ENCODE results near the gene TRIM52. TPM values are rescaled to one million over a fixed set of nuclear protein-coding genes. Genes with fewer than 3 reads are reported as not detected.
"Not testable (repeated sequence)": the region's sequence is repeated elsewhere in the genome, so short reads cannot be mapped to it uniquely, and the experiment has no call there.

The TRIM52 gene
- polyA plus RNA-seq, 1 experiment: 8.7 TPM

DNA sequence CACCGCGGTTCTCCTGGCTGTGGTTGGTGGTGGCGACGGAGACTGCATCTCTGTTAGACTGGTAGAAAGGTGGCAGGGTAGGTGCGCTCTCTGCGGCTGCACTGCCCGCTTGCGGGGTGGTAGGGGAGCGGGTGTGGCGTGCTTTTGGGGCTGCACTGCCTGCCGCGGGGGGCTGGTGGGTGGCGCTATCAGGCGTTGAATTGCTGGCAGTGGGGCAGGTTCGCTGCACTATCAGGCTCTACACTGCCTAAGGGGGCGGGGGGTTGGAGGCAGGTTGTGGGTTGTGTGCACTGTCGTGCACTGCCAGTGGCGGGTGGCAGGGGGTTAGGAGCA is 21.0 kb upstream of the TRIM52 start:
- H3K27me3 ChIP-seq (ENCODE audit: control insufficient read depth, insufficient read depth, low read length): no peaks in the 10 kb centered on the region
- TF ChIP-seq, protein P1, sequence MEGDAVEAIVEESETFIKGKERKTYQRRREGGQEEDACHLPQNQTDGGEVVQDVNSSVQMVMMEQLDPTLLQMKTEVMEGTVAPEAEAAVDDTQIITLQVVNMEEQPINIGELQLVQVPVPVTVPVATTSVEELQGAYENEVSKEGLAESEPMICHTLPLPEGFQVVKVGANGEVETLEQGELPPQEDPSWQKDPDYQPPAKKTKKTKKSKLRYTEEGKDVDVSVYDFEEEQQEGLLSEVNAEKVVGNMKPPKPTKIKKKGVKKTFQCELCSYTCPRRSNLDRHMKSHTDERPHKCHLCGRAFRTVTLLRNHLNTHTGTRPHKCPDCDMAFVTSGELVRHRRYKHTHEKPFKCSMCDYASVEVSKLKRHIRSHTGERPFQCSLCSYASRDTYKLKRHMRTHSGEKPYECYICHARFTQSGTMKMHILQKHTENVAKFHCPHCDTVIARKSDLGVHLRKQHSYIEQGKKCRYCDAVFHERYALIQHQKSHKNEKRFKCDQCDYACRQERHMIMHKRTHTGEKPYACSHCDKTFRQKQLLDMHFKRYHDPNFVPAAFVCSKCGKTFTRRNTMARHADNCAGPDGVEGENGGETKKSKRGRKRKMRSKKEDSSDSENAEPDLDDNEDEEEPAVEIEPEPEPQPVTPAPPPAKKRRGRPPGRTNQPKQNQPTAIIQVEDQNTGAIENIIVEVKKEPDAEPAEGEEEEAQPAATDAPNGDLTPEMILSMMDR (IDR thresholded peaks at IDR 0.05; ENCODE audit: low read depth, low read length): no peak
- H3K9me3 ChIP-seq (ENCODE audit: control insufficient read depth, insufficient read depth, low read length): peaks cover 6% of the 10 kb centered on the region; the same call in 1 of the 2 replicates
- H3K4me3 ChIP-seq (ENCODE audit: low read depth, low read length): no peak overlapping the region
- POLR2A ChIA-PET: no interaction called here
- DNase-seq (ENCODE audit: low read depth, low spot score): no peak
- CTCF ChIA-PET: no interaction called here
- H3K27ac ChIP-seq (ENCODE audit: low read depth, low read length): no peak overlapping the region

DNA sequence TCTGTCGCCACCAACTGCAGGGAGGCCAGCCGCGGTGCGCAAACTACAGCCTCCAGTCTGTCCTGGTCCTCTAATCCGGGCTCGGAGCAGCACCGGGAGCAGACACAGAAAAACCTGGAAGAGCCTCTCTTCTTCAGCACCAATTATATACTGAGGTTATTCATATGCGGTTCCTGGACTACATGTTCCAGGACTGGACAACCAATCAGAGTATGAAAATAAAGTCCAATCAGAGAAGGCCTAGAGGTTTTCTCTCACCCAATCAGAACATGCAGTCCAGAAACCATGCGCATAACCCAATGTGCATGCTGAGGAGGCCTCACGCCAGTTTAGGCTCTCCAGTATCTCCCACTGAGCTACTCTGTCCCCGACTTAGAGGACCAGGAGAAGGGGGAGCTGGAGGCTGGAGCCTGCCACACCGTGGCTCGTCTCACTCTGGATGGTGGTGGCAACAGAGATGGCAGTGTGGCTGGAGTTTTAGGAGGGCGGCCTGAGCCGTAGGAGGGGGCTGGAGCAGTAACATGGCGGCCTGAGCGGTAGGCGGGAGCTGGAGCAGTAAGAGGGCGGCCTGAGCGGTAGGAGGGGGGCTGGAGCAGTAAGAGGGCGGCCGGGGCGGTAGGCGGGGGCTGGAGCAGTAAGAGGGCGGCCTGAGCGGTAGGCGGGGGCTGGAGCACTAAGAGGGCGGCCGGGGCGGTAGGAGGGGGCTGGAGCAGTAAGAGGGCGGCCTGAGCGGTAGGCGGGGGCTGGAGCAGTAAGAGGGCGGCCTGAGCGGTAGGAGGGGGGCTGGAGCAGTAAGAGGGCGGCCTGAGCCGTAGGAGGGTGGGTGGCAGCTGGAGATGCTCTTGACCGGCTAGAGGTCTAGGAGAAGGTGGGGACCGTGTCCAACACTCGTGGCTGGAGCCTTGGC is 20.4 kb upstream of the TRIM52 start:
- TF ChIP-seq, protein P1 (IDR thresholded peaks at IDR 0.05; ENCODE audit: low read depth, low read length): no peak
- ChIA-PET POLR2A (no interaction called here), CTCF (no interaction called here)
- Histone ChIP-seq H3K27me3 (ENCODE audit: control insufficient read depth, insufficient read depth, low read length) (no peaks in the 10 kb centered on the region), H3K4me3 (ENCODE audit: low read depth, low read length) (no peak overlapping the region), H3K9me3 (ENCODE audit: control insufficient read depth, insufficient read depth, low read length) (peaks cover 6% of the 10 kb centered on the region; the same call in 1 of the 2 replicates), H3K27ac (ENCODE audit: low read depth, low read length) (no peak overlapping the region)
- no peak for DNase-seq (ENCODE audit: low read depth, low spot score)

DNA sequence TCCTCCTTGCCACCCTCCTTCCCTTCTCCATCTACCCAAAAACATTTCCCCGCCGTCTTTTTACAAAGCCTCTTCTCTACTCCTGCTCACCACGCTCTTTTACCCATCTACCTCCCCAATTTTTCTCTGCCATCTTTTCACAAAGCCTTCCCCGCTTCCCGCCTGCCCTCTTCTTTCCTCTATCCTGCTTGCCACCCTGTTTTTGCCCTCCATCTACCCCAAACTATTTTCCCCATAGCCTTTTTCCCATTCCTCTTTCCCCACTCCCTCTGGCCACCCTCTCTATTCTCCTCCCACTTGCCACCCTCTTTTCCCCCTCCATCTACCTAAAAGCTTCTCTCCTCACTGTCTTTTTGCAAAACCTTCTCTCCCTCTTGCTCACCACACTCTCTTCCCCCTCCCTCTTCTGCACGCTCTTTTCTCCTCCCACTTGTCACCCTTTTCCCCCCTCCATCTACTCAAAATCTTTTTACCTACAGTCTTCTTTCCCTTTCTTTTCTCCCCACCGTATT is 19.4 kb upstream of the TRIM52 start:
- H3K4me3 ChIP-seq (ENCODE audit: low read depth, low read length): no peak overlapping the region
- no peaks in the 10 kb centered on the region for H3K27me3 ChIP-seq (ENCODE audit: control insufficient read depth, insufficient read depth, low read length)
- POLR2A ChIA-PET: no interaction called here
- H3K9me3 ChIP-seq (ENCODE audit: control insufficient read depth, insufficient read depth, low read length): peaks cover 6% of the 10 kb centered on the region; the same call in 1 of the 2 replicates
- DNase-seq (ENCODE audit: low read depth, low spot score): no peak
- CTCF ChIA-PET: no interaction called here
- no peak overlapping the region for H3K27ac ChIP-seq (ENCODE audit: low read depth, low read length)
- TF ChIP-seq, protein P1 (IDR thresholded peaks at IDR 0.05; ENCODE audit: low read depth, low read length): no peak

DNA sequence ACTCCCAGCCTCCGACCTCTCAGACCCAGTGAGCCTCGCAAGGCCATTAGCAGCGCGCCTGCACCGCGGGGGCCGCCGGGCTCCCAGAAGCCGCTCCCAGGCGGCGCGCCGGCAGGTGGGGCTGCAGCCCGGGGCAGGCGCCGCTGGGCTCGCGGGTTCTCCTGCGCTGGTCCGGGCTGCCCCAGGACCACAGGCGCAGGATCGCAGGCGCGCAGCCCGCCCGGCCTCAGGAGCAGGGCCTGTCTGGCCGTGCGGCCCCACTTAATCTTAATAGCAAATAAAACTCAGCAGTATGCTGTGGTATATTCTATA is 12.4 kb upstream of the TRIM52 start:
- H3K4me3 ChIP-seq (ENCODE audit: low read depth, low read length); DNase-seq (ENCODE audit: low read depth, low spot score); H3K9me3 ChIP-seq (ENCODE audit: control insufficient read depth, insufficient read depth, low read length); POLR2A ChIA-PET; H3K27ac ChIP-seq (ENCODE audit: low read depth, low read length); H3K27me3 ChIP-seq (ENCODE audit: control insufficient read depth, insufficient read depth, low read length): not testable (repeated sequence)
- CTCF ChIA-PET: interaction anchor here (0.6 kb wide), 1 partner anchor 483 kb away, joined by 6 read pairs; no protein-coding TSS in a partner anchor

DNA sequence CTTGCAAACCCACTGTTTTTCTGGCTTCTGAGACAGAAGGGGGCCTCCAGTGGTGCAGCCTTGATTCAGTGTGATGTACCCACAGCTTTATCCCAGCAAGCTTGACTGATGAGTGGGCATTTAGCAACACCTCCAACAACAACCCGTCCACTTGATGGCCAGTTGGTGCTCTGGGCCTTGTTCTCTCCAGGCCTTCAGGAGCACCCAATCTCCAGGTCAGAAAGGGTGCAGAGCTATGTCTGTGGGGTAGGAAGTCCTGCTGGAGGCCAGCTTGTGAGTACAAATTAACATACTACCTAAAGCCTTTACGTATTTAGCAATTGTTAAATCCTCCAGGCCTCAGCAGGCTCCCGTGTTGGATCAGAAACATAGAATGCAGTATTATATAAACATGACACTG is 10.1 kb upstream of the TRIM52 start:
- no peak overlapping the region for H3K4me3 ChIP-seq (ENCODE audit: low read depth, low read length)
- no peak overlapping the region for H3K27ac ChIP-seq (ENCODE audit: low read depth, low read length)
- no peaks in the 10 kb centered on the region for H3K9me3 ChIP-seq (ENCODE audit: control insufficient read depth, insufficient read depth, low read length)
- CTCF ChIA-PET: no interaction called here
- TF ChIP-seq, protein P1 (IDR thresholded peaks at IDR 0.05; ENCODE audit: low read depth, low read length): no peak
- POLR2A ChIA-PET: no interaction called here
- no peak for DNase-seq (ENCODE audit: low read depth, low spot score)
- H3K27me3 ChIP-seq (ENCODE audit: control insufficient read depth, insufficient read depth, low read length): no peaks in the 10 kb centered on the region

DNA sequence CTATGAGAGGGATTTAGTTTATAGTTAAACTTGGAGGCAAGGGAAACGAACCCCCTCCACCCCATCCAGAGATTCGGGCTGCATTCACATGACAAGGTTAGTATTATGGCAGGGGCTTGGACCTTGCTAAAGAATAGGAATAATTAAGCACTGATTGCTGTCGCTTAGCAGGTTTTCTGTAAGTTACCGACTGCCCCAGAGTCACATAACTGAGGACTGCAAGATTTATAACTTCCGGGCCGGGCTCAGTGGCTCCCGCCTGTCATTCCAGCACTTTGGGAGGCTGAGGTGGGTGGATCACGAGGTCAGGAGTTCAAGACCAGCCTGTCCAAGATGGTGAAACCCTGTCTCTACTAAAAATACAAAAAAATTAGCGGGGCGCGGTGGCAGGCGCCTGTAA is 7.0 kb upstream of the TRIM52 start:
- DNase-seq (ENCODE audit: low read depth, low spot score); CTCF ChIA-PET: not testable (repeated sequence)

DNA sequence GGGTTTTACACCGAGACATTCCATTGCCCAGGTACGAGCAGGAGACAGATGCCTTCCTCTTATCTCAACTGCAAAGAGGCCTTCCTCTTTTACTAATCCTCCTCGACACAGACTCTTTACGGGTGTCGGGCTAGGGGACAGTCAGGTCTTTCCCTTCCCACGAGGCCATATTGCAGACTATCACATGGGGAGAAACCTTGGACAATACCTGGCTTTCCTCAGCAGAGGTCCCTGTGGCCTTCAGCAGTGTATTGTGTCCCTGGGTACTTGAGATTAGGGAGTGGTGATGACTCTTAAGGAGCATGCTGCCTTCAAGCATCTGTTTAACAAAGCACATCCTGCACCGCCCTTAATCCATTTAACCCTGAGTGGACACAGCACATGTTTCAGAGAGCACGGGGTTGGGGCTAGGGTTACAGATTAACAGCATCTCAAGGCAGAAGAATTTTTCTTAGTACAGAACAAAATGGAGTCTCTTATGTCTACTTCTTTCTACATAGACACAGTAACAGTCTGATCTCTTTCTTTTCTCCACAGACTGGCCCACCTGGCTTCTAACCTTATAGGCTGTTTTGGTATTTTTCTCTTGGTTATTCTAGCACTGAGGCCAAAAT is 6.5 kb upstream of the TRIM52 start:
- CTCF ChIA-PET; H3K9me3 ChIP-seq (ENCODE audit: control insufficient read depth, insufficient read depth, low read length); H3K27me3 ChIP-seq (ENCODE audit: control insufficient read depth, insufficient read depth, low read length); H3K27ac ChIP-seq (ENCODE audit: low read depth, low read length); POLR2A ChIA-PET; H3K4me3 ChIP-seq (ENCODE audit: low read depth, low read length); DNase-seq (ENCODE audit: low read depth, low spot score): not testable (repeated sequence)

More for the DNA sequence above, 7.0 kb upstream of the TRIM52 start:
- H3K9me3 ChIP-seq (ENCODE audit: control insufficient read depth, insufficient read depth, low read length); H3K4me3 ChIP-seq (ENCODE audit: low read depth, low read length); POLR2A ChIA-PET; H3K27me3 ChIP-seq (ENCODE audit: control insufficient read depth, insufficient read depth, low read length); H3K27ac ChIP-seq (ENCODE audit: low read depth, low read length): not testable (repeated sequence)
